ENCODE data around the gene CDH20. TPM values are rescaled to one million over a fixed set of nuclear protein-coding genes. Genes with fewer than 3 reads are reported as not detected.

Gene CDH20
- polyA plus RNA-seq, 3 donors: not detected

GRCh38 chr18:61388010-61388409 lies 54.8 kb downstream of the CDH20 start:
- Histone ChIP-seq H3K9me3 (replicated peaks in 1 of 2; ENCODE audit: control insufficient read depth in 1 of 2, insufficient read depth in 1 of 2, low read length in 2 of 2) (peaks cover 0 to 3% of the 10 kb centered on the region in 2 donors), H3K9ac (ENCODE audit: insufficient read depth, low read length, poor library complexity, severe bottlenecking) (no peak overlapping the region), H4K20me1 (ENCODE audit: insufficient read depth, low read length) (no peaks in the 10 kb centered on the region), H3K27me3 (ENCODE audit: control insufficient read depth in 2 of 2, insufficient read depth in 2 of 2, low read length in 2 of 2) (no peaks in the 10 kb centered on the region), H3K4me3 (replicated peaks in 1 of 3; ENCODE audit: low read depth in 2 of 3, low read length in 3 of 3) (no peak overlapping the region), H3K79me2 (ENCODE audit: insufficient read depth, low read length) (no peaks in the 10 kb centered on the region), H3K36me3 (replicated peaks in 1 of 2; ENCODE audit: control insufficient read depth in 1 of 2, insufficient read depth in 2 of 2, low read length in 2 of 2) (no peaks in the 10 kb centered on the region), H3K27ac (ENCODE audit: low read depth in 1 of 2, low read length in 2 of 2) (no peak overlapping the region), H2AFZ (ENCODE audit: insufficient read depth, low read depth, low read length, poor library complexity, severe bottlenecking) (no peak overlapping the region), H3K4me1 (ENCODE audit: control insufficient read depth in 1 of 2, insufficient read depth in 2 of 2, low read length in 2 of 2) (no peaks in the 10 kb centered on the region), H3K4me2 (replicated peaks; ENCODE audit: extremely low read depth, low read length, poor library complexity, severe bottlenecking) (no peak overlapping the region)
- Mint-ChIP-seq H3K36me3 (no peaks in the 10 kb centered on the region), H3K4me3 (no peak overlapping the region), H3K27ac (no peak overlapping the region), H3K4me1 (no peaks in the 10 kb centered on the region), H3K9me3 (peaks cover 0 to 3% (median under 1%) of the 10 kb centered on the region in 7 donors), H3K27me3 (ENCODE audit: low read depth in 3 of 3) (peaks cover 0 to 2% (median 0%) of the 10 kb centered on the region in 3 donors)
- intact Hi-C loops (cut with micrococcal nuclease): no loop called here
- WGBS (ENCODE audit: insufficient coverage): 100% methylated on average over 2 of the region's 2 CpGs
- no peak for TF ChIP-seq CTCF (IDR thresholded peaks at IDR 0.05)
- DNase-seq: no peak

GRCh38 chr18:61394983-61395382 lies 61.8 kb downstream of the CDH20 start:
- intact Hi-C loops (cut with micrococcal nuclease): no loop called here
- Mint-ChIP-seq H3K4me1 (no peaks in the 10 kb centered on the region), H3K36me3 (no peaks in the 10 kb centered on the region), H3K9me3 (peaks cover 0 to 9% (median 2%) of the 10 kb centered on the region in 7 donors), H3K4me3 (no peak overlapping the region), H3K27ac (peak overlapping the region in 1 of 7 donors; percentile 30), H3K27me3 (ENCODE audit: low read depth in 3 of 3) (no peaks in the 10 kb centered on the region)
- TF ChIP-seq CTCF (IDR thresholded peaks at IDR 0.05): no peak
- Histone ChIP-seq H4K20me1 (ENCODE audit: insufficient read depth, low read length) (no peaks in the 10 kb centered on the region), H2AFZ (ENCODE audit: insufficient read depth, low read depth, low read length, poor library complexity, severe bottlenecking) (no peak overlapping the region), H3K27ac (ENCODE audit: low read depth in 1 of 2, low read length in 2 of 2) (no peak overlapping the region), H3K9me3 (replicated peaks in 1 of 2; ENCODE audit: control insufficient read depth in 1 of 2, insufficient read depth in 1 of 2, low read length in 2 of 2) (no peaks in the 10 kb centered on the region), H3K27me3 (ENCODE audit: control insufficient read depth in 2 of 2, insufficient read depth in 2 of 2, low read length in 2 of 2) (no peaks in the 10 kb centered on the region), H3K36me3 (replicated peaks in 1 of 2; ENCODE audit: control insufficient read depth in 1 of 2, insufficient read depth in 2 of 2, low read length in 2 of 2) (no peaks in the 10 kb centered on the region), H3K79me2 (ENCODE audit: insufficient read depth, low read length) (no peaks in the 10 kb centered on the region), H3K4me1 (ENCODE audit: control insufficient read depth in 1 of 2, insufficient read depth in 2 of 2, low read length in 2 of 2) (no peaks in the 10 kb centered on the region), H3K4me2 (replicated peaks; ENCODE audit: extremely low read depth, low read length, poor library complexity, severe bottlenecking) (no peak overlapping the region), H3K4me3 (replicated peaks in 1 of 3; ENCODE audit: low read depth in 2 of 3, low read length in 3 of 3) (no peak overlapping the region), H3K9ac (ENCODE audit: insufficient read depth, low read length, poor library complexity, severe bottlenecking) (no peak overlapping the region)
- no peak for DNase-seq
